Stomach smooth muscle (tissue), 2 donors: ENCODE measurements around the gene ISCU.
"Not testable (repeated sequence)": the region's sequence is repeated elsewhere in the genome, so short reads cannot be mapped to it uniquely, and the experiment has no call there.

ENCODE experiments used
- H3K27ac ChIP-seq: one replicate; pipeline ENCODE4 v1.7.0; 2013; ENCODE audit warnings: mild to moderate bottlenecking, low read length, inconsistent platforms
- H3K27me3 ChIP-seq, 2 donors: one replicate each; pipeline ENCODE4 v1.7.0; 2013; ENCODE audit warnings: low read length in 2 of 2; ENCODE audit not compliant: insufficient read depth in 2 of 2, control insufficient read depth in 1 of 2
- H3K36me3 ChIP-seq, 2 donors: one replicate each; pipeline ENCODE4 v1.7.0; 2013; ENCODE audit warnings: low read length in 2 of 2; ENCODE audit not compliant: control insufficient read depth in 2 of 2, insufficient read depth in 2 of 2
- H3K4me1 ChIP-seq: one replicate; pipeline ENCODE4 v1.7.0; 2013; ENCODE audit warnings: low read length; ENCODE audit not compliant: control insufficient read depth, insufficient read depth
- H3K4me3 ChIP-seq, 2 donors: one replicate each; pipeline ENCODE4 v1.7.0; 2013; ENCODE audit warnings: low read length in 2 of 2
- H3K9ac ChIP-seq, 2 donors: one replicate each; pipeline ENCODE4 v1.7.0; 2013; ENCODE audit warnings: low read length in 2 of 2, mild to moderate bottlenecking in 1 of 2
- H3K9me3 ChIP-seq, 2 donors: one replicate each; pipeline ENCODE4 v1.7.0; 2013; ENCODE audit warnings: low read length in 2 of 2; ENCODE audit not compliant: control insufficient read depth in 2 of 2
- donor health status: healthy.
- donor health status: Pancreatic carcinoma.

Gene ISCU

GRCh38 chr12:108547686-108548085, 14.7 kb upstream of the ISCU start:
- Histone ChIP-seq H3K4me3 (no peak overlapping the region), H3K36me3 (peaks cover 31 to 41% of the 10 kb centered on the region in 2 donors), H3K9me3 (no peaks in the 10 kb centered on the region), H3K27ac (no peak overlapping the region), H3K9ac (no peak overlapping the region), H3K27me3 (no peaks in the 10 kb centered on the region), H3K4me1 (no peaks in the 10 kb centered on the region)

GRCh38 chr12:108548954-108549521, 13.4 kb upstream of the ISCU start:
- Histone ChIP-seq H3K9ac (no peak overlapping the region), H3K27me3 (no peaks in the 10 kb centered on the region), H3K36me3 (peaks cover 23 to 30% of the 10 kb centered on the region in 2 donors), H3K27ac (no peak overlapping the region), H3K4me1 (no peaks in the 10 kb centered on the region), H3K4me3 (no peak overlapping the region), H3K9me3 (no peaks in the 10 kb centered on the region)

- Histone ChIP-seq H3K4me3 (no peak overlapping the region), H3K9me3 (no peaks in the 10 kb centered on the region), H3K4me1 (no peaks in the 10 kb centered on the region), H3K36me3 (peaks cover 13 to 15% of the 10 kb centered on the region in 2 donors), H3K27me3 (no peaks in the 10 kb centered on the region), H3K27ac (no peak overlapping the region), H3K9ac (no peak overlapping the region)
Measured at GRCh38 chr12:108551535-108551934, 10.9 kb upstream of the ISCU start.

- H3K27me3 ChIP-seq: no peaks in the 10 kb centered on the region
- H3K36me3 ChIP-seq: peaks cover 2 to 6% of the 10 kb centered on the region in 2 donors
- no peaks in the 10 kb centered on the region for H3K9me3 ChIP-seq
- H3K9ac ChIP-seq: no peak overlapping the region
- H3K27ac ChIP-seq: no peak overlapping the region
- H3K4me3 ChIP-seq: no peak overlapping the region
- H3K4me1 ChIP-seq: peaks cover 17% of the 10 kb centered on the region
Measured at GRCh38 chr12:108553799-108554198, 8.6 kb upstream of the ISCU start.

- H3K27me3 ChIP-seq, H3K9ac ChIP-seq, H3K36me3 ChIP-seq, H3K9me3 ChIP-seq, H3K4me3 ChIP-seq, H3K27ac ChIP-seq: not testable (repeated sequence)
- peaks cover 31% of the 10 kb centered on the region for H3K4me1 ChIP-seq
Measured at GRCh38 chr12:108555383-108555782, 7.0 kb upstream of the ISCU start.

GRCh38 chr12:108559007-108559655, 3.3 kb upstream of the ISCU start:
- H3K36me3 ChIP-seq: peaks cover 2 to 3% of the 10 kb centered on the region in 2 donors
- no peaks in the 10 kb centered on the region for H3K9me3 ChIP-seq
- peak overlapping the region in 1 of 2 donors; percentile 100 for H3K4me3 ChIP-seq
- H3K27ac ChIP-seq: no peak overlapping the region
- no peaks in the 10 kb centered on the region for H3K27me3 ChIP-seq
- H3K9ac ChIP-seq: no peak overlapping the region
- H3K4me1 ChIP-seq: peaks cover 47% of the 10 kb centered on the region

GRCh38 chr12:108559748-108560147, 2.6 kb upstream of the ISCU start:
- H3K9ac ChIP-seq: peak overlapping the region; percentile 43 to 98
- H3K36me3 ChIP-seq: peaks cover 8% of the 10 kb centered on the region in 2 donors
- H3K27ac ChIP-seq: no peak overlapping the region
- H3K4me3 ChIP-seq: peak overlapping the region; percentile 100
- H3K9me3 ChIP-seq: no peaks in the 10 kb centered on the region
- peaks cover 50% of the 10 kb centered on the region for H3K4me1 ChIP-seq
- no peaks in the 10 kb centered on the region for H3K27me3 ChIP-seq

GRCh38 chr12:108560321-108560721, 2.1 kb upstream of the ISCU start:
- no peaks in the 10 kb centered on the region for H3K9me3 ChIP-seq
- H3K4me3 ChIP-seq: peak overlapping the region; percentile 100
- H3K4me1 ChIP-seq: peaks cover 50% of the 10 kb centered on the region
- peaks cover 12 to 13% of the 10 kb centered on the region in 2 donors for H3K36me3 ChIP-seq
- H3K27ac ChIP-seq: peak overlapping the region; percentile 91
- H3K9ac ChIP-seq: peak overlapping the region; percentile 98 to 99
- H3K27me3 ChIP-seq: no peaks in the 10 kb centered on the region

- no peaks in the 10 kb centered on the region for H3K27me3 ChIP-seq
- peaks cover 54% of the 10 kb centered on the region for H3K4me1 ChIP-seq
- H3K9ac ChIP-seq: peak within 1 kb of the TSS; percentile 98 to 99
Measured at GRCh38 chr12:108560752-108561719, 1.4 kb upstream of the ISCU start, which contains the start of gene SART3. SART3 (minus strand) TSS chr12:108561173; CDS start chr12:108561154, 19 bp downstream.

GRCh38 chr12:108561852-108562347, 496 bp upstream of the ISCU start:
- Histone ChIP-seq H3K4me1 (peaks cover 56% of the 10 kb centered on the region), H3K9ac (peak overlapping the region; percentile 98 to 99)

More at GRCh38 chr12:108560752-108561719, 1.4 kb upstream of the ISCU start, which contains the start of gene SART3:
- H3K9me3 ChIP-seq: no peaks in the 10 kb centered on the region
- H3K27ac ChIP-seq: peak within 1 kb of the TSS; percentile 91
- peak within 1 kb of the TSS; percentile 100 for H3K4me3 ChIP-seq
- H3K36me3 ChIP-seq: peaks cover 15 to 19% of the 10 kb centered on the region in 2 donors

More at GRCh38 chr12:108561852-108562347, 496 bp upstream of the ISCU start:
- Histone ChIP-seq H3K27me3 (no peaks in the 10 kb centered on the region), H3K36me3 (peaks cover 21 to 27% of the 10 kb centered on the region in 2 donors), H3K27ac (peak overlapping the region; percentile 91), H3K9me3 (no peaks in the 10 kb centered on the region), H3K4me3 (peak overlapping the region; percentile 100)
